Ascending aorta (tissue), 2 donors: ENCODE results near the gene PTPRN2. TPM values are rescaled to one million over a fixed set of nuclear protein-coding genes. Genes with fewer than 3 reads are reported as not detected.

Experiments
- DNase-seq, 2 donors: peaks; one replicate each; pipeline ENCODE4 v3.0.0-alpha.2; 2019; ENCODE audit warnings: low spot score in 2 of 2
- H3K27ac ChIP-seq, 2 donors: fragments of 200-600 bp; sonication (generic); one replicate each; pipeline ENCODE4 v1.5.1; 2016 to 2017; ENCODE audit warnings: mild to moderate bottlenecking in 1 of 2
- H3K27me3 ChIP-seq: fragments of 200-600 bp; sonication (generic); one replicate; pipeline ENCODE4 v1.5.1; 2017
- H3K36me3 ChIP-seq, 2 donors: fragments of 200-600 bp; sonication (generic); one replicate each; pipeline ENCODE4 v1.5.1; 2016
- H3K4me1 ChIP-seq, 2 donors: fragments of 200-600 bp; sonication (generic); one replicate each; pipeline ENCODE4 v1.5.1; 2016 to 2017; ENCODE audit warnings: mild to moderate bottlenecking in 1 of 2
- H3K4me3 ChIP-seq, 2 donors: fragments of 200-600 bp; sonication (generic); one replicate each; pipeline ENCODE4 v1.5.1; 2016 to 2017; ENCODE audit warnings: mild to moderate bottlenecking in 1 of 2
- H3K9me3 ChIP-seq, 2 donors: fragments of 200-600 bp; sonication (generic); one replicate each; pipeline ENCODE4 v1.5.1; 2016
- intact Hi-C: fragments of 100-400 bp; cut with DNase I; formaldehyde crosslinking; loops from one replicate; pipeline ENCODE4 v1.15.1; 2023
- total RNA-seq: library from RNA; depleted of rRNA; stranded (reverse); fragments of >200 nt; gene quantifications from one replicate; pipeline ENCODE4 v1.1.0, GENCODE V29; 2016
- TF ChIP-seq, protein P1 (sequence below), 3 experiments: fragments of 200-600 bp in 2 of 3; fragments of 450-650 bp in 1 of 3; sonication (generic) in 2 of 3; IDR thresholded peaks; one replicate each; pipeline ENCODE4 v1.5.1; 2016 to 2019; ENCODE audit warnings: antibody characterized with exemption in 3 of 3, mild to moderate bottlenecking in 1 of 3, moderate library complexity in 1 of 3

The PTPRN2 gene
- total RNA-seq, 1 donor from 2014 or later = 7.3 TPM

DNA sequence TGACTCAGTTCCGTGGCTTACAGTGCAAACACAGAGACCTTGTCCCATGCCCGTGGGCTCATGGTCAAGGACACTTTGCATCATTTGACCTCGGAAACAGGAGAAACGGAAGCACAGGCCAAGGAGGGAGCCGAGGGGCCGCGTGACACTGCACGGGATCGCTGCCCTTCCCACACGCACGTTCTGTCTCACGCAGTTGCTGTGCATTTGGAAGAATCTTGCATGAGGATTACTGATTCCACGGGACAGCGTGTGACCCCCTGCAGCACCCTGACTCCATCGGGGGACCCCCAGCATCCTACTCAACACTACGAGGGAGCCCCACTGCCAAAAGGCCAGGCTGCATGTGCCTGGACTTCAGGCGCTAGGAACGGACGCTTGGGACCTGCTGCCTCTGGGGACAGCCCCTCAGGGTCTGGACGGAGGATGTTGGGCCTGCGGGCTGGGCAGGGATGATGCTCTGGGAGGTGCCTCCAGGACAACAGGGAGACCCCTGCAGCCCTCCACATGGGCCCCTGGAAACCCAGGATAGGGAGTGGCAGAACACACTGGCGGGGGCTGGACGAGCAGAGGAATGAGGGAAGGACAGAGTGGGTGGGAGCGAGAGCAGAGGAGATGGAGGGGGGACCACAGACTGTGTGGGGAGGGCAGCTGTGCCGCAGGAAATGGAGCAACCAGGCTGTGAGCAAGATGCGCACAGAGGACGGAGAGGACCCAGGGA, 1028.6 kb downstream of the PTPRN2 start:
- intact Hi-C loops = no loop called here
- DNase-seq = no peak
- Histone ChIP-seq H3K36me3 (no peaks in the 10 kb centered on the region), H3K27me3 (no peaks in the 10 kb centered on the region), H3K4me3 (no peak overlapping the region), H3K27ac (no peak overlapping the region), H3K4me1 (no peaks in the 10 kb centered on the region), H3K9me3 (no peaks in the 10 kb centered on the region)
- TF ChIP-seq, protein P1, sequence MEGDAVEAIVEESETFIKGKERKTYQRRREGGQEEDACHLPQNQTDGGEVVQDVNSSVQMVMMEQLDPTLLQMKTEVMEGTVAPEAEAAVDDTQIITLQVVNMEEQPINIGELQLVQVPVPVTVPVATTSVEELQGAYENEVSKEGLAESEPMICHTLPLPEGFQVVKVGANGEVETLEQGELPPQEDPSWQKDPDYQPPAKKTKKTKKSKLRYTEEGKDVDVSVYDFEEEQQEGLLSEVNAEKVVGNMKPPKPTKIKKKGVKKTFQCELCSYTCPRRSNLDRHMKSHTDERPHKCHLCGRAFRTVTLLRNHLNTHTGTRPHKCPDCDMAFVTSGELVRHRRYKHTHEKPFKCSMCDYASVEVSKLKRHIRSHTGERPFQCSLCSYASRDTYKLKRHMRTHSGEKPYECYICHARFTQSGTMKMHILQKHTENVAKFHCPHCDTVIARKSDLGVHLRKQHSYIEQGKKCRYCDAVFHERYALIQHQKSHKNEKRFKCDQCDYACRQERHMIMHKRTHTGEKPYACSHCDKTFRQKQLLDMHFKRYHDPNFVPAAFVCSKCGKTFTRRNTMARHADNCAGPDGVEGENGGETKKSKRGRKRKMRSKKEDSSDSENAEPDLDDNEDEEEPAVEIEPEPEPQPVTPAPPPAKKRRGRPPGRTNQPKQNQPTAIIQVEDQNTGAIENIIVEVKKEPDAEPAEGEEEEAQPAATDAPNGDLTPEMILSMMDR (IDR thresholded peaks at IDR 0.05) = no peak

- Histone ChIP-seq H3K36me3 (no peaks in the 10 kb centered on the region), H3K27ac (no peak overlapping the region), H3K9me3 (no peaks in the 10 kb centered on the region), H3K4me1 (no peaks in the 10 kb centered on the region), H3K4me3 (no peak overlapping the region), H3K27me3 (no peaks in the 10 kb centered on the region)
- intact Hi-C loops = no loop called here
- no peak for DNase-seq
- TF ChIP-seq, protein P1 (IDR thresholded peaks at IDR 0.05) = no peak
Observed at GRCh38 chr7:157558516-157558874, 1029.1 kb downstream of the PTPRN2 start.

DNA sequence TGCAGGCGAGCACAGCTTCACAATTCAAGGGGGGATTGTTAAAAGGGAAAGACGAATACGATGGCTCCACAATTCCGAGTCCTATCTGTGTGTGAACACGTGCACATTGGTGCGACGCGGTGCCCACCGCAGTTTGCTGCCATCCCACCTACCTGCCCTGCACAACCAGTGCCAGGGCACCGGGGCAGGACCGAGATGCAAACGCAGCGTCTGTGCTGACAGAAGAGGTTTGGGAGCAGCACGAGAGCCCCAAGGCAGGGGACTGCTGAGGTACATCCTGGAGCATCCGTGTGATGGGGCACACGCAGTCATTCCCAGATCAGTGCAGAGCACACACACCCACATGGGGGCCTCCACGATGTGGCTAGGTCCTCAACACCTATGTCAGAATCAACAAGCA, 1029.6 kb downstream of the PTPRN2 start:
- Histone ChIP-seq H3K4me1 (no peaks in the 10 kb centered on the region), H3K27ac (no peak overlapping the region), H3K9me3 (no peaks in the 10 kb centered on the region), H3K4me3 (no peak overlapping the region), H3K36me3 (no peaks in the 10 kb centered on the region), H3K27me3 (no peaks in the 10 kb centered on the region)
- TF ChIP-seq, protein P1 (IDR thresholded peaks at IDR 0.05) = no peak
- intact Hi-C loops = no loop called here
- no peak for DNase-seq

- TF ChIP-seq, protein P1 (IDR thresholded peaks at IDR 0.05) = no peak
- no peaks in the 10 kb centered on the region for H3K4me1 ChIP-seq
- intact Hi-C loops = no loop called here
- no peaks in the 10 kb centered on the region for H3K36me3 ChIP-seq
- no peak overlapping the region for H3K27ac ChIP-seq
- no peaks in the 10 kb centered on the region for H3K27me3 ChIP-seq
- no peaks in the 10 kb centered on the region for H3K9me3 ChIP-seq
- H3K4me3 ChIP-seq = no peak overlapping the region
- no peak for DNase-seq
Observed at GRCh38 chr7:157557263-157557662, 1030.4 kb downstream of the PTPRN2 start.

DNA sequence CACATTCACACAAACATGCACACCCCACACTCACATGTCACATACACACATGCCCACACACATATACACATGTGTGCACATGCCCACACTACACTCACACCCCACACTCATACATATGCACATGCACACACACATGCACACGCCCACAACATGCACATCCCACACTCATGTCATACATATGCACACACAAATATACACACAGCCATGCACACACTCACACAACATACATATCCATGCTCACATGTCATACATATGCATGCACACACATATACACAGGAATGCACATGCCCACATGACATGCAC, 1031.0 kb downstream of the PTPRN2 start:
- Histone ChIP-seq H3K4me3 (no peak overlapping the region), H3K4me1 (no peaks in the 10 kb centered on the region), H3K27me3 (no peaks in the 10 kb centered on the region), H3K9me3 (no peaks in the 10 kb centered on the region), H3K36me3 (no peaks in the 10 kb centered on the region), H3K27ac (no peak overlapping the region)
- DNase-seq = no peak
- TF ChIP-seq, protein P1 (IDR thresholded peaks at IDR 0.05) = no peak
- intact Hi-C loops = no loop called here
